Glutamatergic neuron (in vitro differentiated cells): Measurements from ENCODE around the gene SLIT3. TPM values are rescaled to one million over a fixed set of nuclear protein-coding genes. Genes with fewer than 3 reads are reported as not detected.

Experiments
- DNase-seq: peaks from one replicate; pipeline ENCODE4 v3.0.0; 2022
- H3K27ac Mint-ChIP-seq: one replicate; pipeline ENCODE4 v1.8.0; 2020; ENCODE audit warnings: mild to moderate bottlenecking, mixed read lengths, inconsistent platforms; ENCODE audit not compliant: unreplicated experiment
- H3K27me3 Mint-ChIP-seq: one replicate; pipeline ENCODE4 v1.8.0; 2020; ENCODE audit warnings: mild to moderate bottlenecking, moderate library complexity, mixed read lengths, inconsistent platforms; ENCODE audit not compliant: unreplicated experiment
- H3K36me3 Mint-ChIP-seq: one replicate; pipeline ENCODE4 v1.8.0; 2020; ENCODE audit warnings: mild to moderate bottlenecking, mixed read lengths, inconsistent platforms; ENCODE audit not compliant: unreplicated experiment
- H3K4me1 Mint-ChIP-seq: one replicate; pipeline ENCODE4 v1.8.0; 2020; ENCODE audit warnings: mild to moderate bottlenecking, low read depth, mixed read lengths, inconsistent platforms; ENCODE audit not compliant: unreplicated experiment
- H3K4me3 Mint-ChIP-seq: one replicate; pipeline ENCODE4 v1.8.0; 2020; ENCODE audit warnings: mild to moderate bottlenecking, mixed read lengths, inconsistent platforms; ENCODE audit not compliant: unreplicated experiment
- H3K9me3 Mint-ChIP-seq: one replicate; pipeline ENCODE4 v1.8.0; 2020; ENCODE audit warnings: mild to moderate bottlenecking, moderate library complexity, mixed read lengths, inconsistent platforms; ENCODE audit not compliant: unreplicated experiment
- CTCF ChIP-seq: fragments of 200-600 bp; sonication (generic); IDR thresholded peaks from one replicate; pipeline ENCODE4 v1.5.0; 2021; ENCODE audit not compliant: partially characterized antibody, unreplicated experiment
- total RNA-seq: library from RNA; stranded (reverse); fragmentation: NEBNext Ultra II Directional; extraction: Animal tissue kit (Norgen Biotek cat#: 25700); gene quantifications from one replicate; pipeline ENCODE4 v1.2.1, GENCODE V29; 2021; ENCODE audit not compliant: unreplicated experiment

SLIT3 gene
- total RNA-seq, 1 donor from 2014 or later: 11.5 TPM

DNA sequence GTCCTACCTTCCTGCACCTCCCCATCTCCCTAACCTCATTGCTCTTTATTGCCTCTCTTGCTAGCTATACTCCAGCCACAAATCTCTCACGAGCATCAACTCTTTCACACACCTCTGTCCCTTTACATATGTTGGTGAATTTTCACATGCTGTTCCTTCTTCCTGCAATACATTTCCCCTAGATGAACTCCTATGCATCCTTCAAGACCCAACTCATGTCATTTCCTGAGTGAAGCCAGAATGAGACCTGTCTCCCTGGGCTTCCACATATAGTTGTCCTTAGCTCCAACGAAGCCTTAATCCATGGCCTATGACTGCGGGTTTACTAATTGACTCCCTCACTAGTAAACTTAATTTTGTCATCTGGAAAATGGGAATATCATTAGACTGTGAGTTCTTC lies 424.5 kb downstream of the SLIT3 start:
- no peak for TF ChIP-seq CTCF
- H3K27me3 Mint-ChIP-seq: peaks cover 3% of the 10 kb centered on the region
- H3K4me3 Mint-ChIP-seq: no peak overlapping the region
- DNase-seq: no peak
- no peaks in the 10 kb centered on the region for H3K36me3 Mint-ChIP-seq
- no peak overlapping the region for H3K27ac Mint-ChIP-seq
- peaks cover 4% of the 10 kb centered on the region for H3K9me3 Mint-ChIP-seq
- peaks cover 30% of the 10 kb centered on the region for H3K4me1 Mint-ChIP-seq

DNA sequence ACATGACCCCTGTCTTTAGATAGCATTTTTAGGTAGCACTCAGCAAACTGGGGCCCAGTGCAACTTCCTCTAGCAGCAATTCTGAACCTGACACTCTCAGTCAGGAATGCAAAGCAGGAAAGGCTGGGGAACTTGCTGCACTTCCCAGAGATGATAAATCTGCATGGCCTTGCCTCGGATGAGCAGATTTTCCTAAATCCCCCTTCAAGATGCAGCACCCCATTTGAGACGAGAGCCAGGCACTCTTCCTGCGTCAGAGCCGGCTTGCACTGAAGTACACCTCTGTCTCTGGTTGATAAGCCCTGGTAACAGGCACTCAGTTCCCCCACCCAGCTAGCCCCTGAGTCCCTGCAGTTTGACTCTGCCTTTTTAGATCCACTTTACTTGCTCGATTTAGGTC lies 425.1 kb downstream of the SLIT3 start:
- H3K4me1 Mint-ChIP-seq: peaks cover 28% of the 10 kb centered on the region
- H3K36me3 Mint-ChIP-seq: no peaks in the 10 kb centered on the region
- H3K4me3 Mint-ChIP-seq: no peak overlapping the region
- no peak overlapping the region for H3K27ac Mint-ChIP-seq
- peaks cover 3% of the 10 kb centered on the region for H3K27me3 Mint-ChIP-seq
- TF ChIP-seq CTCF: no peak
- peaks cover 4% of the 10 kb centered on the region for H3K9me3 Mint-ChIP-seq
- no peak for DNase-seq

DNA sequence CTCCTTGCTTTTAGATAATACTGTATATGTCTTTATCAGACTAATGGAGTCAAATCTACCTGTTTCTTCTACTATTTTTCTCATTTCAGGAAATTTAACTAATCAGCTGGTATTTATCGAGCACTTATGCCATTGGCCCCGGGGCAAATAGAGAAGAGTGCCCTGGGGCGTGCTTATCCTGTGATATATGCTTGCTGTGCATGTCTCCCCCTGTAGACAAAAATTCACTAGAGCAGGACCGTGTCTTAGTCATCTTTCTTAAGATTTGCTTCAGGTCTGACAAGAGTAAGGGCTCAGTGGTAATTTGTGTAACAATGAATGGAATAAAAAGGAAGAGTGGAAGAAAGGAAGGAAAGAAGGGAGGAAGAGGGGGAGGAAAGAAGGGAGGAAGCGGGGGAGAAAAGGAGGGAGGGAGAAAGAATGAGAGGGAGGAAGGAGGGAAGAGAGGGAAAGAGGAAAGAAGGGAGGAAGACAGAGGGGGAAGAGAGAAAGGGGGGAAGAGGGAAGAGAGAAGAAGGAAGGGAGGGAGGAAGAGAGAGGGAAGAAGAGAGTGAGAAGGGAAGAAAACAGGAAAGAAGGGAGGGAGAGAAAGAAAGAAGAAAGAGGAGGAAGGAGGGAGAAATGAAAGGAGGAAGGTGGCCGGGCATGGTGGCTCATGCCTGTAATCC lies 426.1 kb downstream of the SLIT3 start:
- TF ChIP-seq CTCF: no peak
- Mint-ChIP-seq H3K9me3 (peaks cover 6% of the 10 kb centered on the region), H3K27me3 (peaks cover 6% of the 10 kb centered on the region), H3K4me3 (no peak overlapping the region), H3K4me1 (peaks cover 30% of the 10 kb centered on the region), H3K27ac (no peak overlapping the region), H3K36me3 (no peaks in the 10 kb centered on the region)
- DNase-seq: no peak

- no peak overlapping the region for H3K4me3 Mint-ChIP-seq
- no peak for DNase-seq
- peaks cover 4% of the 10 kb centered on the region for H3K27me3 Mint-ChIP-seq
- no peak for TF ChIP-seq CTCF
- no peak overlapping the region for H3K27ac Mint-ChIP-seq
- no peaks in the 10 kb centered on the region for H3K36me3 Mint-ChIP-seq
- peaks cover 19% of the 10 kb centered on the region for H3K4me1 Mint-ChIP-seq
- peaks cover 6% of the 10 kb centered on the region for H3K9me3 Mint-ChIP-seq
These were observed 428.7 kb downstream of the SLIT3 start for GRCh38 chr5:168872246-168872645.

DNA sequence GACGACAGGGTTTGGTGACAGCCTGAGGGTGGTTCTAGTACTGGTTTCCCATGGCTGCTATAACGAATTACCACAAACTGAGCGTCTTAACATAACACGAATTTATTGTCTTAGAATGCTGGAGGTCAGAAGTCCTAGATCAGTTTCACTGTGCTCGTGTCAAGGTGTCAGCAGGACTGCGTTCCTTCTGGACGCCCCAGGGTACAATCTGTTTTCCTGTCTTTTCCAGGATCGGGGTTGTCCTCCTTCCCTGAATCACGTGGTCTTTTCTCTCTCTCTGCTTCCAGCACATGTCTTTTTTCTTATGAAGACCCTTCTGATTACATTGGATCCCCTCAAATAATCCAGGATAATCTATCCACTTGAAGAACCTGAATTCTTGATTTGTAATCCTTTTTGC lies 430.0 kb downstream of the SLIT3 start:
- no peaks in the 10 kb centered on the region for H3K36me3 Mint-ChIP-seq
- H3K9me3 Mint-ChIP-seq: peaks cover 6% of the 10 kb centered on the region
- no peak for TF ChIP-seq CTCF
- no peak overlapping the region for H3K27ac Mint-ChIP-seq
- no peak overlapping the region for H3K4me3 Mint-ChIP-seq
- H3K4me1 Mint-ChIP-seq: peaks cover 26% of the 10 kb centered on the region
- H3K27me3 Mint-ChIP-seq: peaks cover 4% of the 10 kb centered on the region
- DNase-seq: no peak
